ENCODE results near the gene LPIN1. TPM values are rescaled to one million over a fixed set of nuclear protein-coding genes. Genes with fewer than 3 reads are reported as not detected.

The LPIN1 gene
- total RNA-seq, 1 donor from 2014 or later = 43.0 TPM

- no peaks in the 10 kb centered on the region for H3K27me3 ChIP-seq (ENCODE audit: low read depth)
- no peak for DNase-seq
- TF ChIP-seq CTCF (IDR thresholded peaks at IDR 0.05; ENCODE audit: borderline replicate concordance) = no peak
- H3K4me3 ChIP-seq = no peak overlapping the region
- H3K9me3 ChIP-seq (replicated peaks) = no peaks in the 10 kb centered on the region
- H3K36me3 ChIP-seq = peaks cover 98% of the 10 kb centered on the region
- intact Hi-C loops (cut with micrococcal nuclease) = no loop called here
- H3K27ac ChIP-seq (replicated peaks) = no peak overlapping the region
- peaks cover under 1% of the 10 kb centered on the region for H3K4me1 ChIP-seq
Observed at GRCh38 chr2:11790228-11790627, 43.8 kb downstream of the LPIN1 start.

- H3K36me3 ChIP-seq = peaks cover 98% of the 10 kb centered on the region
- H3K9me3 ChIP-seq (replicated peaks) = no peaks in the 10 kb centered on the region
- H3K4me1 ChIP-seq = no peaks in the 10 kb centered on the region
- H3K4me3 ChIP-seq = no peak overlapping the region
- no peak overlapping the region for H3K27ac ChIP-seq (replicated peaks)
- no peak for DNase-seq
- intact Hi-C loops (cut with micrococcal nuclease) = no loop called here
- no peaks in the 10 kb centered on the region for H3K27me3 ChIP-seq (ENCODE audit: low read depth)
- no peak for TF ChIP-seq CTCF (IDR thresholded peaks at IDR 0.05; ENCODE audit: borderline replicate concordance)
Observed at GRCh38 chr2:11795590-11795989, 49.2 kb downstream of the LPIN1 start.

GRCh38 chr2:11796190-11797171 is 50.0 kb downstream of the LPIN1 start:
- no peak for TF ChIP-seq CTCF (IDR thresholded peaks at IDR 0.05; ENCODE audit: borderline replicate concordance)
- Histone ChIP-seq H3K27me3 (ENCODE audit: low read depth) (no peaks in the 10 kb centered on the region), H3K9me3 (replicated peaks) (no peaks in the 10 kb centered on the region), H3K4me3 (no peak overlapping the region), H3K36me3 (peaks cover 90% of the 10 kb centered on the region), H3K4me1 (no peaks in the 10 kb centered on the region), H3K27ac (replicated peaks) (no peak overlapping the region)
- intact Hi-C loops (cut with micrococcal nuclease) = no loop called here
- DNase-seq = no peak

GRCh38 chr2:11797846-11798245 is 51.4 kb downstream of the LPIN1 start:
- no peak overlapping the region for H3K27ac ChIP-seq (replicated peaks)

More at GRCh38 chr2:11797846-11798245, 51.4 kb downstream of the LPIN1 start:
- H3K9me3 ChIP-seq (replicated peaks) = no peaks in the 10 kb centered on the region
- no peaks in the 10 kb centered on the region for H3K4me1 ChIP-seq
- no peak overlapping the region for H3K4me3 ChIP-seq
- intact Hi-C loops (cut with micrococcal nuclease) = no loop called here
- peaks cover 83% of the 10 kb centered on the region for H3K36me3 ChIP-seq
- no peak for TF ChIP-seq CTCF (IDR thresholded peaks at IDR 0.05; ENCODE audit: borderline replicate concordance)
- H3K27me3 ChIP-seq (ENCODE audit: low read depth) = no peaks in the 10 kb centered on the region
- no peak for DNase-seq

Data from left ventricle myocardium inferior (tissue), 1 donor.